ENCODE results near the gene AQR.
"Not testable (repeated sequence)": the region's sequence is repeated elsewhere in the genome, so short reads cannot be mapped to it uniquely, and the experiment has no call there.

Gene AQR

DNA sequence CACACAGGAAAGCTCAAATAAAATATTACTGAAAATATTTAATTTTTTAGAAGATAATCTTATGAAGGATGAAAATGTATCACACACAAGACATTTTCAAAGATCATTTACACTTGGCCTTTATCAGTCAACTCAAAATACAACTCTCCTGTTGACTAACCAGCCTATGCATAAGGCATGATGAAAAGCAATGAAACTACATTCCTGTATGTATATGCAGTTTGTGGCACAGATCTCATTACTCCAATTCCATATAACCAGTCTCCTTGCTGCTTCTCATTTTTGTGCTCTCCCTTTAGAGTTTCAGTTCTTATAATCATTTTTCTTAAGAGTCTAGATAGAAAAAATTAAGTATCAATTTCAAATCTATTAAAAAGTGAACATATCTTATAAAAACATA is 25.8 kb downstream of the AQR start:
- TF ChIP-seq EZH2 (IDR thresholded peaks at IDR 0.05; ENCODE audit: borderline replicate concordance, low read depth, low read length, severe bottlenecking) (no peak), CTCF (IDR thresholded peaks at IDR 0.05; ENCODE audit: borderline replicate concordance, extremely low read depth, low read length, poor library complexity, severe bottlenecking) (no peak)
- Histone ChIP-seq H3K36me3 (ENCODE audit: insufficient read depth, low read length) (peaks cover 53% of the 10 kb centered on the region; the same call in 1 of the 2 replicates), H3K4me3 (ENCODE audit: low read depth in 1 of 2, low read length in 2 of 2) (no peak overlapping the region)

GRCh38 chr15:34943264-34943663 is 26.3 kb downstream of the AQR start:
- H3K4me2 ChIP-seq (ENCODE audit: insufficient read depth, low read length); ATAC-seq (ENCODE audit: insufficient read depth, low read depth); H3K4me1 ChIP-seq (ENCODE audit: insufficient read depth, low read length); H3K9me3 ChIP-seq (ENCODE audit: insufficient read depth, low read length, severe bottlenecking); DNase-seq; H3K79me2 ChIP-seq (ENCODE audit: insufficient read depth, low read length); H3K27me3 ChIP-seq (ENCODE audit: insufficient read depth, low read length, poor library complexity); H3K27ac ChIP-seq (ENCODE audit: low read length); H4K20me1 ChIP-seq (ENCODE audit: insufficient read depth, low read length); H2AFZ ChIP-seq (ENCODE audit: low read depth, low read length); H3K4me3 ChIP-seq (ENCODE audit: low read depth in 1 of 2, low read length in 2 of 2); H3K9ac ChIP-seq (ENCODE audit: low read depth, low read length): not testable (repeated sequence)
- H3K36me3 ChIP-seq (ENCODE audit: insufficient read depth, low read length) = peaks cover 56% of the 10 kb centered on the region; the same call in 1 of the 2 replicates

More for the DNA sequence above, 25.8 kb downstream of the AQR start:
- no peaks in the 10 kb centered on the region for H3K9me3 ChIP-seq (ENCODE audit: insufficient read depth, low read length, severe bottlenecking)
- H3K9ac ChIP-seq (ENCODE audit: low read depth, low read length) = no peak overlapping the region
- no peaks in the 10 kb centered on the region for H3K4me1 ChIP-seq (ENCODE audit: insufficient read depth, low read length)
- no peak overlapping the region for H3K4me2 ChIP-seq (ENCODE audit: insufficient read depth, low read length)
- H3K27ac ChIP-seq (ENCODE audit: low read length) = no peak overlapping the region
- DNase-seq (no peak), ATAC-seq (ENCODE audit: insufficient read depth, low read depth) (no peak)
- H2AFZ ChIP-seq (ENCODE audit: low read depth, low read length) = no peak overlapping the region
- H3K79me2 ChIP-seq (ENCODE audit: insufficient read depth, low read length) = no peaks in the 10 kb centered on the region
- no peaks in the 10 kb centered on the region for H4K20me1 ChIP-seq (ENCODE audit: insufficient read depth, low read length)
- H3K27me3 ChIP-seq (ENCODE audit: insufficient read depth, low read length, poor library complexity) = no peaks in the 10 kb centered on the region

- H3K27me3 ChIP-seq (ENCODE audit: insufficient read depth, low read length, poor library complexity) = no peaks in the 10 kb centered on the region
- no peaks in the 10 kb centered on the region for H4K20me1 ChIP-seq (ENCODE audit: insufficient read depth, low read length)
- H3K9ac ChIP-seq (ENCODE audit: low read depth, low read length) = no peak overlapping the region
- H3K36me3 ChIP-seq (ENCODE audit: insufficient read depth, low read length) = peaks cover 55% of the 10 kb centered on the region; the same call in 1 of the 2 replicates
- no peak overlapping the region for H2AFZ ChIP-seq (ENCODE audit: low read depth, low read length)
- no peak for TF ChIP-seq CTCF (IDR thresholded peaks at IDR 0.05; ENCODE audit: borderline replicate concordance, extremely low read depth, low read length, poor library complexity, severe bottlenecking)
- TF ChIP-seq EZH2 (IDR thresholded peaks at IDR 0.05; ENCODE audit: borderline replicate concordance, low read depth, low read length, severe bottlenecking) = no peak
- no peak overlapping the region for H3K27ac ChIP-seq (ENCODE audit: low read length)
- H3K4me1 ChIP-seq (ENCODE audit: insufficient read depth, low read length) = no peaks in the 10 kb centered on the region
- no peaks in the 10 kb centered on the region for H3K9me3 ChIP-seq (ENCODE audit: insufficient read depth, low read length, severe bottlenecking)
- DNase-seq (no peak), ATAC-seq (ENCODE audit: insufficient read depth, low read depth) (no peak)
- no peak overlapping the region for H3K4me2 ChIP-seq (ENCODE audit: insufficient read depth, low read length)
- H3K79me2 ChIP-seq (ENCODE audit: insufficient read depth, low read length) = no peaks in the 10 kb centered on the region
- no peak overlapping the region for H3K4me3 ChIP-seq (ENCODE audit: low read depth in 1 of 2, low read length in 2 of 2)
These were observed 27.2 kb downstream of the AQR start for GRCh38 chr15:34942363-34942762.

GRCh38 chr15:34941831-34942230 is 27.7 kb downstream of the AQR start:
- DNase-seq (no peak), ATAC-seq (ENCODE audit: insufficient read depth, low read depth) (no peak)
- Histone ChIP-seq H3K9me3 (ENCODE audit: insufficient read depth, low read length, severe bottlenecking) (no peaks in the 10 kb centered on the region), H3K4me1 (ENCODE audit: insufficient read depth, low read length) (no peaks in the 10 kb centered on the region), H2AFZ (ENCODE audit: low read depth, low read length) (no peak overlapping the region), H3K4me3 (ENCODE audit: low read depth in 1 of 2, low read length in 2 of 2) (no peak overlapping the region), H3K9ac (ENCODE audit: low read depth, low read length) (no peak overlapping the region), H3K4me2 (ENCODE audit: insufficient read depth, low read length) (no peak overlapping the region), H3K36me3 (ENCODE audit: insufficient read depth, low read length) (peaks cover 58% of the 10 kb centered on the region; the same call in 1 of the 2 replicates), H3K27me3 (ENCODE audit: insufficient read depth, low read length, poor library complexity) (no peaks in the 10 kb centered on the region), H3K79me2 (ENCODE audit: insufficient read depth, low read length) (no peaks in the 10 kb centered on the region), H3K27ac (ENCODE audit: low read length) (no peak overlapping the region), H4K20me1 (ENCODE audit: insufficient read depth, low read length) (no peaks in the 10 kb centered on the region)
- TF ChIP-seq EZH2 (IDR thresholded peaks at IDR 0.05; ENCODE audit: borderline replicate concordance, low read depth, low read length, severe bottlenecking) (no peak), CTCF (IDR thresholded peaks at IDR 0.05; ENCODE audit: borderline replicate concordance, extremely low read depth, low read length, poor library complexity, severe bottlenecking) (no peak)

Data from DND-41 (cell line).